HL-60/S4 treated with phorbol 12-myristate 13-acetate at 8.2 ng/mL for 4 days and 3 days (cell line): ENCODE results near the gene PSMD9.

ENCODE experiments used
- in situ Hi-C: fragments of 300-500 bp; cut with MboI; formaldehyde crosslinking; loops from 2 replicates; pipeline ENCODE4 v1.15.0; 2022; ENCODE audit warnings: low sequenced_read_pairs

PSMD9 gene

GRCh38 chr12:121872546-121873215 is 15.9 kb upstream of the PSMD9 start:
- in situ Hi-C loops: no loop called here

- in situ Hi-C loops: no loop called here
These were observed 15.4 kb upstream of the PSMD9 start for GRCh38 chr12:121873216-121873569.

GRCh38 chr12:121874071-121874470 is 14.5 kb upstream of the PSMD9 start:
- in situ Hi-C loops: no loop called here

- in situ Hi-C loops: loop anchor here (25.0 kb wide), 1 partner anchor 163 kb away; the partner anchor contains the start of gene TMEM120B
These were observed 13.0 kb upstream of the PSMD9 start for GRCh38 chr12:121875582-121875981.

GRCh38 chr12:121876080-121876447 is 12.5 kb upstream of the PSMD9 start:
- in situ Hi-C loops: loop anchor here (25.0 kb wide), 1 partner anchor 164 kb away; the partner anchor contains the start of gene TMEM120B

GRCh38 chr12:121883315-121883660 is 5.3 kb upstream of the PSMD9 start:
- in situ Hi-C loops: loop anchor here (10.0 to 25.0 kb wide), 2 partner anchors 88 to 171 kb away; partner anchors contain the start of genes RHOF and TMEM120B

- in situ Hi-C loops: loop anchor here (10.0 to 25.0 kb wide), 2 partner anchors 90 to 173 kb away; partner anchors contain the start of genes RHOF and TMEM120B
These were observed 3.5 kb upstream of the PSMD9 start for GRCh38 chr12:121885129-121885528.

GRCh38 chr12:121888083-121888477 is 510 bp upstream of the PSMD9 start:
- in situ Hi-C loops: loop anchor here (10.0 to 25.0 kb wide), 2 partner anchors 93 to 176 kb away; partner anchors contain the start of genes RHOF and TMEM120B

- in situ Hi-C loops: loop anchor here (10.0 to 25.0 kb wide), 2 partner anchors 94 to 177 kb away; partner anchors contain the start of genes RHOF and TMEM120B
These were observed 659 bp downstream of the PSMD9 start for GRCh38 chr12:121889274-121889624.

- in situ Hi-C loops: loop anchor here (10.0 to 25.0 kb wide), 2 partner anchors 95 to 177 kb away; partner anchors contain the start of genes RHOF and TMEM120B
These were observed 1.1 kb downstream of the PSMD9 start for GRCh38 chr12:121889661-121890060.

- in situ Hi-C loops: loop anchor here (25.0 kb wide), 1 partner anchor 181 kb away; the partner anchor contains the start of gene TMEM120B
These were observed 4.3 kb downstream of the PSMD9 start for GRCh38 chr12:121892673-121893561.

GRCh38 chr12:121893961-121894460 is 5.4 kb downstream of the PSMD9 start:
- in situ Hi-C loops: loop anchor here (25.0 kb wide), 1 partner anchor 182 kb away; the partner anchor contains the start of gene TMEM120B

- in situ Hi-C loops: loop anchor here (25.0 kb wide), 1 partner anchor 182 kb away; the partner anchor contains the start of gene TMEM120B
These were observed 6.0 kb downstream of the PSMD9 start for GRCh38 chr12:121894633-121895032.

GRCh38 chr12:121898287-121898686 is 9.7 kb downstream of the PSMD9 start:
- in situ Hi-C loops: loop anchor here (25.0 kb wide), 1 partner anchor 186 kb away; the partner anchor contains the start of gene TMEM120B

- in situ Hi-C loops: loop anchor here (25.0 kb wide), 1 partner anchor 187 kb away; the partner anchor contains the start of gene TMEM120B
These were observed 11.0 kb downstream of the PSMD9 start for GRCh38 chr12:121899590-121899989.

GRCh38 chr12:121903202-121903601 is 14.6 kb downstream of the PSMD9 start:
- in situ Hi-C loops: no loop called here

- in situ Hi-C loops: no loop called here
These were observed 17.2 kb downstream of the PSMD9 start for GRCh38 chr12:121905746-121906145.

- in situ Hi-C loops: no loop called here
These were observed 20.1 kb downstream of the PSMD9 start for GRCh38 chr12:121908702-121909101.

GRCh38 chr12:121911824-121912585 is 23.4 kb downstream of the PSMD9 start:
- in situ Hi-C loops: no loop called here

- in situ Hi-C loops: no loop called here
These were observed 27.3 kb downstream of the PSMD9 start for GRCh38 chr12:121915841-121916321.
